ENCODE data around the gene BCR. TPM values are rescaled to one million over a fixed set of nuclear protein-coding genes. Genes with fewer than 3 reads are reported as not detected.

The BCR gene
- total RNA-seq, 1 experiment from 2014 or later = 77.0 TPM

- Histone ChIP-seq H2BK15ac (ENCODE audit: low read depth, low read length) (no peak overlapping the region), H3K9me3 (ENCODE audit: control insufficient read depth, low read depth, low read length) (no peaks in the 10 kb centered on the region), H3K23me2 (ENCODE audit: insufficient read length, low read depth, low read length, poor library complexity, severe bottlenecking) (no peaks in the 10 kb centered on the region), H3K27ac (ENCODE audit: insufficient read length, low read depth, low read length) (no peak overlapping the region), H3K27me3 (ENCODE audit: insufficient read depth, low read length) (no peaks in the 10 kb centered on the region), H3K18ac (ENCODE audit: insufficient read length, low read depth, low read length) (no peak overlapping the region), H2BK12ac (ENCODE audit: insufficient read length, low read depth, low read length) (no peak overlapping the region), H3T11ph (ENCODE audit: low read length) (no peak overlapping the region), H3K23ac (ENCODE audit: insufficient read length, low read depth, low read length) (no peak overlapping the region), H3K4me1 (ENCODE audit: insufficient read depth, low read length) (peaks cover 19% of the 10 kb centered on the region; the same call in 1 of the 2 replicates), H2BK5ac (ENCODE audit: insufficient read length, low read length) (no peak overlapping the region), H4K91ac (ENCODE audit: insufficient read length, low read depth, low read length) (no peak overlapping the region), H3K14ac (ENCODE audit: insufficient read depth, low read length) (no peak overlapping the region), H3K4ac (ENCODE audit: low read depth, low read length) (no peak overlapping the region), H2AFZ (ENCODE audit: low read length) (no peak overlapping the region), H3K79me1 (ENCODE audit: insufficient read depth, low read depth, low read length, poor library complexity, severe bottlenecking) (peaks cover 21% of the 10 kb centered on the region), H4K8ac (replicated peaks; ENCODE audit: insufficient read length, low read depth, low read length) (no peak overlapping the region), H3K56ac (ENCODE audit: insufficient read length, low read depth, low read length) (no peak overlapping the region), H2BK120ac (ENCODE audit: low read depth, low read length, poor library complexity, severe bottlenecking) (no peak overlapping the region), H3K4me2 (ENCODE audit: insufficient read depth, insufficient read length, low read length) (no peak overlapping the region), H2BK20ac (ENCODE audit: low read depth, low read length, poor library complexity, severe bottlenecking) (no peak overlapping the region), H4K5ac (ENCODE audit: insufficient read length, low read depth, low read length) (no peak overlapping the region), H4K20me1 (ENCODE audit: control insufficient read depth, insufficient read depth, insufficient read length) (no peaks in the 10 kb centered on the region), H3K79me2 (ENCODE audit: insufficient read depth, low read length) (peaks cover 64% of the 10 kb centered on the region), H2AK5ac (ENCODE audit: insufficient read length, low read length) (no peak overlapping the region), H3K9ac (ENCODE audit: extremely low read depth, insufficient read length, low read length) (no peak overlapping the region)
- WGBS (ENCODE audit: extremely low coverage, insufficient read length, low lambda C conversion rate) = no CpG with 5 or more reads among the region's 11 CpGs
- peak overlapping the region; percentile 72 to 94 (median 90) for H3K27ac Mint-ChIP-seq
- peak overlapping the region in 1 of 2 experiments; percentile 59; a peak in 3 of 5 replicates for H3K4me3 Mint-ChIP-seq
- H3K9me3 Mint-ChIP-seq = no peaks in the 10 kb centered on the region
- peaks cover 84 to 89% of the 10 kb centered on the region in 2 experiments for H3K4me1 Mint-ChIP-seq
- no peaks in the 10 kb centered on the region for H3K27me3 Mint-ChIP-seq (ENCODE audit: low read depth)
- peak; percentile 69 for DNase-seq
- TF ChIP-seq CTCF (conservative IDR thresholded peaks at IDR 0.05) = no peak
- H3K36me3 Mint-ChIP-seq (ENCODE audit: insufficient read depth in 1 of 3, low read depth in 3 of 3) = no peaks in the 10 kb centered on the region; a peak in 1 of 7 replicates
These were observed 38.5 kb downstream of the BCR start for GRCh38 chr22:23218867-23219251.
